H7 (cell line): Measurements from ENCODE around the gene GNAQ. TPM values are rescaled to one million over a fixed set of nuclear protein-coding genes. Genes with fewer than 3 reads are reported as not detected.
A peak's percentile ranks its signal among the peaks of the same experiment; 100 is the strongest.
"Not testable (repeated sequence)": the region's sequence is repeated elsewhere in the genome, so short reads cannot be mapped to it uniquely, and the experiment has no call there.

ENCODE experiments used
- DNase-seq: peaks from one replicate; pipeline ENCODE4 v3.0.0; 2012
- H3K27me3 ChIP-seq: 2 replicates; pipeline ENCODE4 v1.6.0; 2011; ENCODE audit warnings: mild to moderate bottlenecking, low read length; ENCODE audit not compliant: control insufficient read depth, insufficient read depth
- H3K36me3 ChIP-seq: replicated peaks from 2 replicates; pipeline ENCODE4 v1.5.1; 2011; ENCODE audit warnings: low read length; ENCODE audit not compliant: control insufficient read depth, insufficient read depth
- H3K4me3 ChIP-seq: 2 replicates; pipeline ENCODE4 v1.5.1; 2011; ENCODE audit warnings: low read depth, mild to moderate bottlenecking, control low read depth, low read length, moderate library complexity; ENCODE audit not compliant: insufficient read depth
- total RNA-seq: library from RNA; depleted of rRNA; stranded (reverse); fragments of >200 nt; shearing (Covaris generic); gene quantifications from 2 replicates; pipeline ENCODE4 v1.2.3, GENCODE V29; 2014

GNAQ gene
- total RNA-seq, 1 experiment from 2014 or later, result 24.8 TPM

GRCh38 chr9:77785341-77785740 lies 246.3 kb downstream of the GNAQ start:
- Histone ChIP-seq H3K4me3 (no peak overlapping the region), H3K27me3 (no peaks in the 10 kb centered on the region), H3K36me3 (no peaks in the 10 kb centered on the region)
- no peak for DNase-seq

DNA sequence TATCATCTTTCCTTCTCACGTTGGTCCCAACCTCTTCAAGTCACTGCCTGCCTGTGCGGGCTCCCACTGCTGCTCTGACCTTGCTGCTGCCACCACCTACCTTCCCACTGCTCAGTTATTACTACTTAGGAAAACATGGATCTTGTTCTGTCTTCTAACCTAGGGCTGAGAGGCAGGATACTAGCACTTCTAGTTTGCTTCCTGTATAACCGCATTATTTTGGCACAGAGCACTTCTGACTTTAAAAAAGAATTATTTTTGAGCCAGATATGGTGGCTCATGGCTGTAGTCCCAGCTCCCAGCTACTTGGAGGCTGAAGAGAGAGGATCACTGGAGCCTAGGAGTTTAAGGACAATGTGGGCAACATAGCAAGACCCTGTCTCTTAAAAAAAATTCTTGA lies 248.1 kb downstream of the GNAQ start:
- no peak overlapping the region for H3K4me3 ChIP-seq
- no peak for DNase-seq
- no peaks in the 10 kb centered on the region for H3K36me3 ChIP-seq
- no peaks in the 10 kb centered on the region for H3K27me3 ChIP-seq

GRCh38 chr9:77779010-77779409 lies 252.6 kb downstream of the GNAQ start:
- no peak for DNase-seq
- H3K27me3 ChIP-seq, result no peaks in the 10 kb centered on the region
- no peaks in the 10 kb centered on the region for H3K36me3 ChIP-seq
- H3K4me3 ChIP-seq, result no peak overlapping the region

- Histone ChIP-seq H3K36me3 (no peaks in the 10 kb centered on the region), H3K27me3 (no peaks in the 10 kb centered on the region), H3K4me3 (no peak overlapping the region)
- no peak for DNase-seq
These were observed 258.2 kb downstream of the GNAQ start for GRCh38 chr9:77773381-77773780.

- Histone ChIP-seq H3K4me3 (no peak overlapping the region), H3K27me3 (no peaks in the 10 kb centered on the region), H3K36me3 (no peaks in the 10 kb centered on the region)
- no peak for DNase-seq
These were observed 259.0 kb downstream of the GNAQ start for GRCh38 chr9:77772646-77773045.

- no peak overlapping the region for H3K4me3 ChIP-seq
- no peaks in the 10 kb centered on the region for H3K36me3 ChIP-seq
- no peak for DNase-seq
- no peaks in the 10 kb centered on the region for H3K27me3 ChIP-seq
These were observed 260.4 kb downstream of the GNAQ start for GRCh38 chr9:77771171-77771570.

GRCh38 chr9:77770340-77770739 lies 261.3 kb downstream of the GNAQ start:
- no peak for DNase-seq

DNA sequence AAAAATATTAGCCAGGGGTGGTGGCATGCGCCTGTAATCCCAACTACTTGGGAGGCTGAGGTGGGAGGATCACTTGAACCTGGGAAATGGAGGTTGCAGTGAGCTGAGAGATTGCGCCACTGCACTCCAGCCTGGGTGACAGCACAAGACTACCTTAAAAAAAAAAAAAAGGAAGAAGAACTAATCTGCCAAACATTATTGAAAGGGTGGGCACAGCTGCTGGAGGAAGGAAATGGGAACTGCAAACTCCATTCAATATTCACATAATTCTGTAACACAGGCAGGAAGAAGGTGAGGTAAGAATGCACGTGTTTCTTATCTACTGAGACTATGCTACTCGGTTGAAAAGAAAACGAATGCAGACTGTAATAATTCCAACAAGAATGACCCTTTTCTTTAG lies 262.4 kb downstream of the GNAQ start:
- H3K4me3 ChIP-seq, result no peak overlapping the region

More at GRCh38 chr9:77770340-77770739, 261.3 kb downstream of the GNAQ start:
- H3K27me3 ChIP-seq, result no peaks in the 10 kb centered on the region
- H3K36me3 ChIP-seq, result no peaks in the 10 kb centered on the region
- H3K4me3 ChIP-seq, result no peak overlapping the region

DNA sequence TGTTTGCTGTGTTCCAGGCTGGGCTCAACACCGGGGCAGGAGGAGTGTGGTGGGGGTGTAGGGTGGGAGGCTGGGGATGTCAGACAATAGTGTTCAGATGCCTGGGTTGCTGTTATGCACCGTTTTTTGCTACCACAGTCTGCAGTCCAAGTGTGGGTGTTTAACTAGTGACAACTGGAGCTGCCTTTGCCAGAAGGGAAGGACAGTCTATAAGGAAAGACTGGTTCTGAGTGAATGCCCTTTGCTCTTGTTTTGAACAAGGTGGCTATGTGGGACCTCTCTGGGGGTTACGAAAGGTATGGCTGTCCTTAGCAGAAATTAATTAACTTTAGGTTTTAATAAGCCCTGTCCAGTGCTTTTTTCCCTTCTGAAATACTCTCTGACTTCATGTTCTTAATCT lies 265.0 kb downstream of the GNAQ start:
- H3K27me3 ChIP-seq, result no peaks in the 10 kb centered on the region
- no peak for DNase-seq
- H3K36me3 ChIP-seq, result no peaks in the 10 kb centered on the region
- no peak overlapping the region for H3K4me3 ChIP-seq

More for the DNA sequence above, 262.4 kb downstream of the GNAQ start:
- DNase-seq, result no peak
- no peaks in the 10 kb centered on the region for H3K36me3 ChIP-seq
- H3K27me3 ChIP-seq, result no peaks in the 10 kb centered on the region

DNA sequence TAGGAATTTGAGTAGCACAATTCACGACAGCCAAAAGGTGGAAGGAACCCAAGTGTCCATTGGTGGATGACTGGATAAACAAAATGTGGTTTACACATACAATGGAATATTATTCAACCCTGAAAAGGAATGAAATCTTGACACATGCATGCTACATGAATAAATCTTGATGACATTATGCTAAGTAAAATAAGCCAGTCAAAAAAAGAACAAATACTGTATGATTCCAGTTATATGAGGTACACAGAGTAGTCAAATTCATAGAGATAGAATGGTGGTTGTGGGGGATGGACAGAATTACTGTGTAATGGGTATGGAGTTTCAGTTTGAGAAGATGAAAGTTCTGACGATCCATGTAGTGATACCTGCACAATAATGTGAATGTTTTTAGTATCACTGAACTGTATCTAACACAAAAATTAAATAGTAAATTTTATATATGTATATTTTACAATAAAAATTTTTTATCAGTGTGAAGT lies 265.8 kb downstream of the GNAQ start:
- H3K27me3 ChIP-seq, result no peaks in the 10 kb centered on the region
- H3K4me3 ChIP-seq, result no peak overlapping the region

GRCh38 chr9:77764894-77765780 lies 266.5 kb downstream of the GNAQ start:
- Histone ChIP-seq H3K4me3 (no peak overlapping the region), H3K27me3 (no peaks in the 10 kb centered on the region), H3K36me3 (no peaks in the 10 kb centered on the region)
- DNase-seq, result peak; percentile 11

More for the DNA sequence above, 265.8 kb downstream of the GNAQ start:
- no peak for DNase-seq
- H3K36me3 ChIP-seq, result no peaks in the 10 kb centered on the region

DNA sequence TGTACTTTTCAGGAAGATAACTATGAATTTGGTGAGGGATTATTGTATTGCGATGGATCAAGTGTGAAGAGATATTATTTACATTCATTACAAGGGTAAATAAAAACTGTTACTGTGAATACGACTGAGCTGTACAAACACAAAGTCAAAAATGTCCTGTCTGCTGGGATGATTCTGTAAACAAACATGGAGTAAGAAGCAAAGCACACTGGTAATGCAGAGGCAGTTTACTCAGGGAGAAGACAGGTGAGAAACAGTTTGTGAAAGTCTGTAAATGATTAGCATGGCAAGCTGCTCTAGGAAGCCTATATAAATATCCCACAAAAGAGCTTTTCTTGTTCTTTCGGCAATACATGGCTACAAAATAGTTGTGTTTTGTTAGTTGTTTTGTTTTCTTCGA lies 268.0 kb downstream of the GNAQ start:
- no peak overlapping the region for H3K4me3 ChIP-seq

DNA sequence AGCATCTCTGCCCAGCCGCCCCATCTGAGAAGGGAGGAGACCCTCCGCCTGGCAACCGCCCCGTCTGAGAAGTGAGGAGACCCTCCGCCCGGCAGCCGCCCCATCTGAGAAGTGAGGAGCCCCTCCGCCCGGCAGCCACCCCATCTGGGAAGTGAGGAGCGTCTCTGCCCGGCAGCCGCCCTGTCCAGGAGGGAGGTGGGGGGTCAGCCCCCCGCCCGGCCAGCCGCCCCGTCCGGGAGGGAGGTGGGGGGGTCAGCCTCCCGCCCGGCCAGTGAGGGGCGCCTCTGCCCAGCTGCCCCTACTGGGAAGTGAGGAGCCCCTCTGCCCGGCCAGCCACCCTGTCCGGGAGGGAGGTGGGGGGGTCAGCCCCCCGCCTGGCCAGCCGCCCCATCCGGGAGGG lies 270.7 kb downstream of the GNAQ start:
- not testable (repeated sequence) for DNase-seq, H3K36me3 ChIP-seq, H3K4me3 ChIP-seq

More for the DNA sequence above, 268.0 kb downstream of the GNAQ start:
- no peak for DNase-seq
- no peaks in the 10 kb centered on the region for H3K27me3 ChIP-seq
- no peaks in the 10 kb centered on the region for H3K36me3 ChIP-seq

DNA sequence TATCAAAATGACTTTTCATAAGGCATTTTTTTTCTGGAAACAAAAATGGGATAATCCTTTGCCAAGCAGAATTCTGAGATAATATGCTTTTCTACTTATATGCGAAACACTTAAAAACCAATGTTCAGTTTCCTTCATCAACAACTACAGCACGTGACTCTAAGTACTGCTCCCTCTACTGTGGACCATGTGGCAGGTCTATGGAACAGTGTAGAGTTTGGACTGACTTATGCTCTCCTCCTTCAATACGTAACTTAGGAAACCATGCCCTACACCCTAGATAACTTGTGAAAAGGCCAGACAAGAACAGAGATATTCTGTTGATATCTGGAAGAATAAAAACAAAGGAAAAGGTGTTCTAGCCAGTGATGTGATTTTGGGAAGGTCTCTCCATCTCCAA lies 272.2 kb downstream of the GNAQ start:
- H3K27me3 ChIP-seq, result no peaks in the 10 kb centered on the region

More for the DNA sequence above, 270.7 kb downstream of the GNAQ start:
- H3K27me3 ChIP-seq, result not testable (repeated sequence)

DNA sequence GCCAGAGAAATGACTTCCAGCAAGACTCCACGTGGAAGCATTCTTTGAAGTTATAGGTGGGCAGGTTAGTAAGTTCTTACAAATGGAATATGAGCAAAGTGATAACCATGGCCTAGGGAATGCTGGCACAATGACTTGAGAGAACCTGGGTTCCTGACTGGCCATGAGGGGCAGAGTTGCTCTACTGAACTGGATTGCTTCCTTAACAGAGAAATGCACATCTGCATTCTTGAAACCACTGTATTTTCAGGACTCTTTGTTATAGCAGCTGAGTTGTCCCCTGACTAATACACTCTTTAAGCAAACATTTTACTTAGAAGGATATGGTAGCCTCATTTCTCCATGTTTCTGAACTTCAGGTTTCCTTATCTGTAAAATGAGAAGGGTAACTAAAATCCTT lies 275.2 kb downstream of the GNAQ start:
- DNase-seq, result no peak
- H3K4me3 ChIP-seq, result no peak overlapping the region
- H3K27me3 ChIP-seq, result no peaks in the 10 kb centered on the region
- no peaks in the 10 kb centered on the region; the same call in 1 of the 2 replicates for H3K36me3 ChIP-seq

More for the DNA sequence above, 272.2 kb downstream of the GNAQ start:
- no peak overlapping the region for H3K4me3 ChIP-seq
- no peak for DNase-seq
- no peaks in the 10 kb centered on the region; the same call in 1 of the 2 replicates for H3K36me3 ChIP-seq
